Eye (tissue), 1 donor: Measurements from ENCODE around the gene ASPSCR1.

ENCODE experiments used
- DNase-seq: peaks from one replicate; pipeline ENCODE4 v3.0.0-alpha.2; 2015

ASPSCR1 gene, protein sequence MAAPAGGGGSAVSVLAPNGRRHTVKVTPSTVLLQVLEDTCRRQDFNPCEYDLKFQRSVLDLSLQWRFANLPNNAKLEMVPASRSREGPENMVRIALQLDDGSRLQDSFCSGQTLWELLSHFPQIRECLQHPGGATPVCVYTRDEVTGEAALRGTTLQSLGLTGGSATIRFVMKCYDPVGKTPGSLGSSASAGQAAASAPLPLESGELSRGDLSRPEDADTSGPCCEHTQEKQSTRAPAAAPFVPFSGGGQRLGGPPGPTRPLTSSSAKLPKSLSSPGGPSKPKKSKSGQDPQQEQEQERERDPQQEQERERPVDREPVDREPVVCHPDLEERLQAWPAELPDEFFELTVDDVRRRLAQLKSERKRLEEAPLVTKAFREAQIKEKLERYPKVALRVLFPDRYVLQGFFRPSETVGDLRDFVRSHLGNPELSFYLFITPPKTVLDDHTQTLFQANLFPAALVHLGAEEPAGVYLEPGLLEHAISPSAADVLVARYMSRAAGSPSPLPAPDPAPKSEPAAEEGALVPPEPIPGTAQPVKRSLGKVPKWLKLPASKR

DNA sequence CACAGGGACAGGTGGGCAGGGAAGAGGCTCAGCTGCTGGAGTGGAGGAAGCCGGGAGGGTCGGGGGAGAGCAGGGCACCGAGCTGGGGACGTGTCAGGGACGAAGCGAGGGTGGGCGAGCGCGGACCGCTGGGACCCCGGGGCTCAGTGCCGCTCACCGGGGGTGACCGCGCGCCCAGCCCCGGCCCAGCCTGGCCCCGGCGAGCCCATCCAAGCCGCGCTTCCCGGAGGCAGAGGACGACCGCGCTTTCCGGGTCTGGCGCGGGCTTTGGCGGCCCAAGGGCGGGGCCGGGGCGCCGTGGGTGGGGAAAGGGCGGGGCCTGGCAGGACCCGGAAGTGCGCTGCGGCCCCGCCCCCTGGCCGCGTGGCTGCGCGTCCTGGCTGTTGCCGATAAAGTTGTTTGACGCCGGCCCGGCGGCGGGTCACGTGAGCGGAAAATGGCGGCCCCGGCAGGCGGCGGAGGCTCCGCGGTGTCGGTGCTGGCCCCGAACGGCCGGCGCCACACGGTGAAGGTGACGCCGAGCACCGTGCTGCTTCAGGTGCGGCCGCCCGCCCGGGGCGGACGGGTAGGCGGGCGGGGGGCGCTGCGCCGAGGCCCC is at the start of gene ASPSCR1:
ASPSCR1 (plus strand) TSS at position 419 of the 598 bp plus-strand sequence; CDS start at position 437, 18 bp downstream.
- DNase-seq, result peak; percentile 97

DNA sequence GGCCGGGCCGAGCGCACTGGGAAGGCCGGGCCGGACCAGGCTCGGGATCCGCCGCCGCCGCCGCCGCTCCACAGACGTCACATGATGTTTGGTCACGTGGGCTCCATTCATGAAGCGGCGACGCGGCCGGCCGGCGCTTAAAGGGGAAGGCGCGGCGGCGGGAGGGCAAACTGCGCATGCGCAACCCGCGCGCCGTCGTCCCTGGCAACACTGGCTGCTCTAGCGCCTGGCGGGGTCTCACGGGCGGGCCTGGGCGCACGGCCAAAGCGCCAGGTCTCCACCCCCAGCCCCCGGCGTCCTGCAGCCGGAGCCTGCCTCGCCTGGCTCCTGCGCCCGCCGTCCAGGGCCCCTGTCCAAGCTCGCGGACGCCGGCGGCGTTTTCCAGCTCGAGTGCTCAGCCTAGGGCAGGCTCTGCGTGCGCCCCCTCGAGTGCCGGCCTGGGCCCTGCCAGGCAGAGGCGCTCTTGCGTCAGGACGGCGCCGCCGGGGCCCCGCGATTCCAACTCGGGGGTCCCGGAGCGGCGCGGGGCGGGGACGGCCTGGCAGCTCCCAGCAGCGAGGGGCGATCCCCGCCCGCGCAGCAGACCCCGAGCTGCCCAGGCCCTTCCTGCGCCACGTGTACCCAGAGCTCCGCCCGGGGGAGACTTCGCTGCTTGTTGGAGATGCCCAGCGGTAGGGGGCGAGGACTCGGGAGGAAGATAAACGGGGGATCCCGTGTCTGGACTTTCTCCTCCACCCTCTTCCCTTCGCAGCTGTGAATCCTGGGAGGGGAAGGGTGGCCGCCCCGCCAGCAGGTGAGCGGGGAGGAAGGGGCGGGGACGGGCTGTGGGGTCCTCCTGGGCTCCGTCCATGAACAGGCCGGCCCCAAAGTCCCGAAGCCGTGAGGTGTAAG is 49.5 kb upstream of the ASPSCR1 start, which contains the start of gene MAFG:
MAFG (minus strand) TSS at position 83 of the 891 bp plus-strand sequence. CDS start 4,550 bp downstream, outside the sequence.
- DNase-seq, result peak; percentile 99

GRCh38 chr17:81928544-81929252 is 48.7 kb upstream of the ASPSCR1 start:
- DNase-seq, result peak; percentile 49

DNA sequence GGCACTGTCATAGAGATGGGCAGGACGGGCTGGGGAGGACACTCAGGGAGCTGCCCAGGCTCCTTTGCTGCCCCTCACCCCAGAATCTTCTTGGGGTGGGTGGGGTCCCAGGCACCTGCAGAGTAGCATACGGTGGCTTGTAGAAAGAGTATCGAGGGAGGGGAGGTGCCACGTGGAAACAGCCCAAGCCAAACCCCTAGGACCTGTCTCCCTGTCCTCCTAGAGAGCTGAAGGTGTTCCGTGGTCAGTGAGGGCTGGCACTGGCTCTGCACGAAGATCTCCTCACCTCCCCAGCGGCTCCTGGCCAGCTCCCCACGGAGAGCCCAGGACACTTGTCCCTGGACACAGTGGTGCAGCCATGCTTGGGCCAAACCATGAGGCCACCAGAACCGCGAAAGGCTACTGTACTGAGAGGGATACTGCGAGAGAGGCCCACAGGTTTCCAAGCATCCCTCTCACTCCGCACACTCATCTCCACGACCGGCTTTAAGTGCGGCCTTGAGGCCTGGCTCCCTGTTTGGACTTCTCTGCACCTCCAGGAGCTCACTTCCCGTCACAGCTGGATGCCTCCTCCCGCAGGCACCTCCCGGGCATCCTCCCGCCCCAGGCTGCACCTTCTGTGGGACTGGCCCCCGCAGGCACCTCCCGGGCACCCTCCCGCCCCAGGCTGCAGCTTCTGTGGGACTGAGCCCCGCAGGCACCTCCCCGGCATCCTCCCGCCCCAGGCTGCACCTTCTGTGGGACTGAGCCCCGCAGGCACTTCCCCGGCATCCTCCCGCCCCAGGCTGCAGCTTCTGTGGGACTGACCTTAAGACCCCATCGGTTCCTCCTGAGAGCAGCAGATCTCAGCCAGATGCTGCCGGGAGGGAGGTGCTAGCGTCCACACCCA is 47.9 kb upstream of the ASPSCR1 start:
- no peak for DNase-seq

GRCh38 chr17:81930142-81931125 is 47.0 kb upstream of the ASPSCR1 start:
- DNase-seq, result no peak

- no peak for DNase-seq
Measured at GRCh38 chr17:81931189-81931556, 46.3 kb upstream of the ASPSCR1 start.

GRCh38 chr17:81931557-81932332 is 45.7 kb upstream of the ASPSCR1 start:
- no peak for DNase-seq

DNA sequence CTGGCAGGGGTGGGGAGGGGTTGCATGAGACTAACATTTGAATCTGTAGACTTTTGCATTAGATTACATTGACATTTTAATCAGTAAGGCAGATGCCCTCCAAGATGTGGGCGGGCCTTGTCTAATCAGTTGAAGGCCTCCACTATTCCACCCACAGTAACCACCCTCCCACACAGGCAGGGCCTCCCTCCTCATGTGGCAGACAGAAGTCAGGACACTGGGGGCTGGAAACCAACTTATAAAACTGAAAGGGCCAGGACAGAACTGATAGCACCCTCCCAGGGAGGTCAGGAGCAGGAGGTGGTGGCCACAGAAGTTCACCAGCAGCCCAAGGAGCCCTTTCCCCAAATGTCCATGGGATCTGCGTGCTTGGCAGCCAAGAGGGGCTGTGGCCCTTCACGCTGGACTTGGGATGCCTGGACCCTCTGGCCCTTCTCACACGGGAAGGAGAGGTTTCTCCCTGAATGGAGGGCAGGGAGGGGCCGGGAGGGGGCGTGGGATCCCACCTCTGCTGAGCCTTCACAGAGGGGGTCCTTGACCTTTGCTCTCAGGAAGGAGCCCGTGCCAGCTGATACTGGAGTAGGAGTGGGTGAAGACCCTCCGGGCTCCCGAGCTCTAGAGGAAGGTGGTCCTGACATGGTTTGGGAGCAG is 45.0 kb upstream of the ASPSCR1 start:
- DNase-seq, result no peak

DNA sequence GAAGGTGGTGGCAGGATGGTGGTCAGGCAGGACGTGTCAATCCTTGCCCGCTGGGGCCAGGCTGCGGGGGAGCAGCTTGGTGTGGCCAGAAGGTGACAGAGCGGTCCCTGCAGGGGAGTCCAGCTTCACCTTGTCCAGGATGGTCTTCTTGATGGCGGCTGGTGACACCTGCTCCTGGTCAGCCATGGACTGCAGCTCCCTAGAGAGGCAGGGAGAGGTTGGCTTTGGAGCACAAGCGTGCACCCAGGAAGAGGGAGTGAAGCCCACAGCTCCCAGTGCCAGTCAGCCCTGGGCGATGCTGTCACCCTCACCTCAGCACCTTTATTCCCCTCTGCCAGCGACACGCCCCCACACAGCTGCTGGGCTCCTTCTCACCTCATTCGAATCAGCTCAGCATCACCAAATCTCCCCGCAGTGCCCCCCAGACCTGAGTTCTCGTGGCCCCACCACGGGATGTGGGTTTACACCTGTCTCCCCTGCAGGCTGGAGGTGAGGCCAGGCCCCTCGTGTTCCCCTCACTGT is 44.2 kb upstream of the ASPSCR1 start:
- no peak for DNase-seq

DNA sequence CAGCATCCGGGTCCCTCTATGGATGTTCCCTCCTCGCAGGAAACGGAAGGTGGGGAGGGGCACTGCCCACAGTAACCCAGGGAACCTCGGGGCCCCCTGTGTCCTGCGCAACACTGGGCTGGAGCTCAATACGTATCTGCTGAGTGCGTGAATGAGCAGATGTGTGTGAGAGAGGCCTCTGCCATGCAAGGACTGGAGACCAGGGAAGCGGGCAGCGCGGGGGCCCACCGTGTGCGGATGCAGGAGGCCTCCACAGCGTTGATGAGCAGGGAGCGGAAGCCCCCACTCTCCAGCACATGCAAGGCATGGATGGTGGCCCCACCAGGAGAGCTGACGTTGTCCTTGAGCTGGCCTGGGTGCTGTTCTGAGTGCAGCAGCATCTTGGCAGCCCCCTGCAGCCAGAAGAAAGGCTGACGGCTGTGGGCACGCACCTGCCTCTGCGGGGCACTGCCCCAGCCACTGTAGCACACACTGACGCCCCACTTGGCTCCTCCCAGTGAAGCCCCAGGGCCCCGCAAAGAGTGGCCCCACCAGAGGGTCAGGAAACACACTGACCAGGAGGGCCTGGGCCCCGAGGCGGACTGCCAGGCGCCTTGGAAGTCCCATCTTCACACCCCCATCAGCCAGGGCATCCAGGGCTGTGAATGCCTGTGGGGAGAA is 43.2 kb upstream of the ASPSCR1 start:
- no peak for DNase-seq

GRCh38 chr17:81934850-81935708 is 42.4 kb upstream of the ASPSCR1 start:
- DNase-seq, result no peak

DNA sequence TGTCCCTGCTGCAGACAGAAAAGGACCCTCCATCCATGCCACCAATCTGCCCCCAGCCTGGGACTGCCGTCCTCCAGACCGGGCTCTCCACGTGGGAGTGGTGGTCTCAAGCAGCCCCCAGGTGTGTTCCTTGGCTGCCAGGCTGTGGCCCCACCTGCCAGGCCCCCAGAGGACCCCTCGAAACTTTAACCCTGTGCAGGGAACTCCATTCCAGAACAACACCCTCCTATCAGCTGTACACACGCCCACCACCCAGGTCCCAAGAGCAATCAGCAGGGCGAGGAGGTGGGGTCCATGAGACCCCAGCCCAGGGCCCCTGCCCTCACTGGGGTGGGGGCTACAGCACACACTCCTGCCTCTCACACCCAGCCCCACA is 41.7 kb upstream of the ASPSCR1 start:
- no peak for DNase-seq

DNA sequence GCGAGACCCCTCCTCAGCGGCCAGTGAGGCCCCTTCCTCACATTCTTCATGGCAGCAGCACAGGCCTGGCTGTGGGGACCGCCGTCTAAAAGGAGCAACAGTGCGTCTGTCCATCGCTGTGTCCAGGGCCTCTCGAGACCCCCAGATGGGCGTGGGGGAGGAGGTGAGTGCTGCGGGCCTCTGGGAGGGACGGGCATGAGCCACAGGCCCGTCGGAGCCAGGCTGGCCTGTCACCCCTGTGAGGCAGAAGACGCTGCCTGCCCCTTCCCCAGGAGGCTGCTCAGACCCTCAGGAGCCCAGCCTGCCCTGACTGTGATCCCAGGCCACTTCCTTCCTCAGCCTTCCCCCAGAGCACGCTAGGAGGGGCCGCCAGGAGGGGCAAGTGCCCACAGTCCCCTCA is 38.2 kb upstream of the ASPSCR1 start:
- DNase-seq, result no peak

DNA sequence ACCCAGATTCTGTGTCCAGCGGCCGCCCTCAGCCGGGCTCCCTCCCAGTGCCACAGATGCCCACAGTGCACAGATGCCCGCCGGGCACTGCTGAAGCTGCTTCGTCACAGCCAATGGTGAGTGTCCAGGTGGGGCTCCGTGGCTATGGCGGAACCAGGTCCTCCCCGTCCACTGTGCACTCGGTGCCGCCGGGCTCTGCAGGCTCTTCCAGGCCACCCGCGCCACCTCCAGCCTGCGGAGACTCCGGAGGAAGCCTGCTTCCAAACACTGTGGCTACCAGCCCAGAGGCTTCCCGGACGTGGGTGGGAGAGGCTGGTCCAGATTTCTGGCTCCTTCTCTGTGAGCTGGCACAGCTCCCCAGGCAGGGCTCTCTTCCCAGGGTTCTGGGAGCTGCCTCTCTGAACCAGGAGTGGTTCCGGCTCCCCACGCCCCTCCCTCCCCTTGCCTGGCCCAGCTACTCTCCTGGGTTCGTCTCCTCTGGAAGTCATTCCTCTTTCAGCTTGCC is 37.5 kb upstream of the ASPSCR1 start:
- DNase-seq, result no peak

DNA sequence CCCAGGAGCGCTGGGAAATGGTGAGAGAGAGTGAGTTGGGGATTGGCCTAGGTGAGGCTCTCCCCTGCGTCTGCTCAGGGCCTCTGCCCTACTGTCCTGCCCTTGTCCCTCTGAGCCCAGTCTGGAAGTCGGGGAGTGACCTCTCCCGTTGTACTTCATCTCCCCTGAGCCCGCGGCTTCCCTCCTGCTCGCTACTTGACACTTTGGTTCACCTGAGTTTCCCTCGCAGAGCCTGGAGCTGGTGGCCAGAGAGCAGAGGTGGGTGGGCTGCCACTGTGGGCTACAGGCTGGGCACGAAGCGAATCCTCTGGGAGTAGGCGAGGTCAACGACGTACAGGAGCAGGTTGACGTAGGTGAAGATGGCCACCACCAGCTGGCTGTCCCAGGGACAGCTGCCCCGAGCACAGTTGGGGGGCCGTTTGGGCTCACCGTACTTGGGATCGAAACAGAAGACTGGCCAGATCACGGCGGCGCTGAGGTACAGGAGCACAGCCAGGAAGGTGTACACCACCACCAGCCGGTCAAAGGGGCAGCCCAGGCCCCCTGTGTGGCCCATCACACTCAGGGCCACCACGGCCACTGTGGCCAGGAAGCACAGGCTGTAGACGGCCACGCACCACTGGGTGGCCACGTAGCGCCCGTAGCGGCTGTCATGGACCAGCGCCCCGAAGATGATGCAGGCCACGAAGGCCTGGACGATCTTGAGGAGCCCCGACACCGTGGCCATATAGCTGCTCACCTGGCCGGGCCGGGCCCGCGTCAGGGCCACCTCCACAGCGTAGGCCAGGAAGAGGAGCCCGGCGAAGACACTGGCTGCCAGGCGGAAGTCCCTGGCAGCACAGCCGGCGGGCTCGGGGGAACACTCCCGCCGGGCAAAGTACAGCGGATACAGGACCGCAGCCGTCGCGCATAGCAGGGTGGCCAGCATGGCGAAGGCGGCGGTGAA is 36.6 kb upstream of the ASPSCR1 start:
- no peak for DNase-seq
